ENCODE measurements around the gene CEP63. TPM values are rescaled to one million over a fixed set of nuclear protein-coding genes. Genes with fewer than 3 reads are reported as not detected.

CEP63 gene
- total RNA-seq, 1 donor from 2014 or later, result 34.7 TPM

GRCh38 chr3:134505485-134505884 lies 19.6 kb downstream of the CEP63 start:
- TF ChIP-seq, protein P1, sequence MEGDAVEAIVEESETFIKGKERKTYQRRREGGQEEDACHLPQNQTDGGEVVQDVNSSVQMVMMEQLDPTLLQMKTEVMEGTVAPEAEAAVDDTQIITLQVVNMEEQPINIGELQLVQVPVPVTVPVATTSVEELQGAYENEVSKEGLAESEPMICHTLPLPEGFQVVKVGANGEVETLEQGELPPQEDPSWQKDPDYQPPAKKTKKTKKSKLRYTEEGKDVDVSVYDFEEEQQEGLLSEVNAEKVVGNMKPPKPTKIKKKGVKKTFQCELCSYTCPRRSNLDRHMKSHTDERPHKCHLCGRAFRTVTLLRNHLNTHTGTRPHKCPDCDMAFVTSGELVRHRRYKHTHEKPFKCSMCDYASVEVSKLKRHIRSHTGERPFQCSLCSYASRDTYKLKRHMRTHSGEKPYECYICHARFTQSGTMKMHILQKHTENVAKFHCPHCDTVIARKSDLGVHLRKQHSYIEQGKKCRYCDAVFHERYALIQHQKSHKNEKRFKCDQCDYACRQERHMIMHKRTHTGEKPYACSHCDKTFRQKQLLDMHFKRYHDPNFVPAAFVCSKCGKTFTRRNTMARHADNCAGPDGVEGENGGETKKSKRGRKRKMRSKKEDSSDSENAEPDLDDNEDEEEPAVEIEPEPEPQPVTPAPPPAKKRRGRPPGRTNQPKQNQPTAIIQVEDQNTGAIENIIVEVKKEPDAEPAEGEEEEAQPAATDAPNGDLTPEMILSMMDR (IDR thresholded peaks at IDR 0.05; ENCODE audit: borderline replicate concordance), result no peak
- H3K9me3 ChIP-seq (replicated peaks), result peaks cover 33% of the 10 kb centered on the region
- H3K36me3 ChIP-seq, result peaks cover 20% of the 10 kb centered on the region
- H3K27me3 ChIP-seq (ENCODE audit: low read depth), result no peaks in the 10 kb centered on the region
- intact Hi-C loops (cut with micrococcal nuclease), result no loop called here
- no peaks in the 10 kb centered on the region for H3K4me1 ChIP-seq
- DNase-seq, result no peak
- H3K27ac ChIP-seq (replicated peaks), result no peak overlapping the region
- H3K4me3 ChIP-seq, result no peak overlapping the region

- H3K27ac ChIP-seq (replicated peaks), result no peak overlapping the region
- peaks cover 25% of the 10 kb centered on the region for H3K36me3 ChIP-seq
- no peak for DNase-seq
- H3K4me1 ChIP-seq, result no peaks in the 10 kb centered on the region
- intact Hi-C loops (cut with micrococcal nuclease), result no loop called here
- no peak overlapping the region for H3K4me3 ChIP-seq
- TF ChIP-seq, protein P1 (IDR thresholded peaks at IDR 0.05; ENCODE audit: borderline replicate concordance), result no peak
- H3K9me3 ChIP-seq (replicated peaks), result no peaks in the 10 kb centered on the region
- H3K27me3 ChIP-seq (ENCODE audit: low read depth), result no peaks in the 10 kb centered on the region
Observed at GRCh38 chr3:134511500-134511899, 25.6 kb downstream of the CEP63 start.

DNA sequence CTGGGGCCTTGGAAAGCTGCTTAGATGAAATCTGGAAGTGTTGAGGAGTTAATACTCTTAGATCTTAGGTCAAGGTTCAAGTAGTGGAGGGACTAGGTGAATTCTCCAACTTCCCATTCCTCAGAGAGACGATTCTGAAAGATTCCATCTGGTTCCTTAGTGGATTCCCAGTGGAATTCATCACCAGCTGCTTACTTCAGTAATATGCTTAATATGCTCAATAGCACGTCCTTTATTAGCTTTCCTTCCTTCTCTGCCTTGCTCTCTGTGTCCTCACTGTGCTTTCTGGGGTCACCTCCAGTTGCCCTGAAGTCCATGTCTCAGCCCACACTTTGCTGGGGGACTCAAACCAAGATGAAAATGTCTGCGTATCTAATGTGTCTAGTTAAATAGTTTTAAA lies 31.0 kb downstream of the CEP63 start:
- intact Hi-C loops (cut with micrococcal nuclease), result no loop called here
- H3K36me3 ChIP-seq, result peaks cover 1% of the 10 kb centered on the region
- no peaks in the 10 kb centered on the region for H3K27me3 ChIP-seq (ENCODE audit: low read depth)
- peak overlapping the region; percentile 53 for H3K27ac ChIP-seq (replicated peaks)
- TF ChIP-seq, protein P1 (IDR thresholded peaks at IDR 0.05; ENCODE audit: borderline replicate concordance), result no peak
- H3K4me3 ChIP-seq, result no peak overlapping the region
- no peak for DNase-seq
- H3K9me3 ChIP-seq (replicated peaks), result peaks cover 12% of the 10 kb centered on the region
- H3K4me1 ChIP-seq, result peaks cover 10% of the 10 kb centered on the region

- no peaks in the 10 kb centered on the region for H3K27me3 ChIP-seq (ENCODE audit: low read depth)
- TF ChIP-seq, protein P1 (IDR thresholded peaks at IDR 0.05; ENCODE audit: borderline replicate concordance), result no peak
- no peaks in the 10 kb centered on the region for H3K36me3 ChIP-seq
- peaks cover 10% of the 10 kb centered on the region for H3K4me1 ChIP-seq
- intact Hi-C loops (cut with micrococcal nuclease), result no loop called here
- H3K4me3 ChIP-seq, result no peak overlapping the region
- no peak for DNase-seq
- H3K27ac ChIP-seq (replicated peaks), result peak overlapping the region; percentile 53
- peaks cover 17% of the 10 kb centered on the region for H3K9me3 ChIP-seq (replicated peaks)
Observed at GRCh38 chr3:134517791-134518190, 31.9 kb downstream of the CEP63 start.

- no peak for DNase-seq
- intact Hi-C loops (cut with micrococcal nuclease), result no loop called here
- Histone ChIP-seq H3K27me3 (ENCODE audit: low read depth) (no peaks in the 10 kb centered on the region), H3K36me3 (peaks cover 25% of the 10 kb centered on the region), H3K4me3 (no peak overlapping the region), H3K9me3 (replicated peaks) (peaks cover 55% of the 10 kb centered on the region), H3K4me1 (peaks cover 9% of the 10 kb centered on the region), H3K27ac (replicated peaks) (no peak overlapping the region)
- TF ChIP-seq, protein P1 (IDR thresholded peaks at IDR 0.05; ENCODE audit: borderline replicate concordance), result no peak
Observed at GRCh38 chr3:134522541-134522940, 36.7 kb downstream of the CEP63 start.

DNA sequence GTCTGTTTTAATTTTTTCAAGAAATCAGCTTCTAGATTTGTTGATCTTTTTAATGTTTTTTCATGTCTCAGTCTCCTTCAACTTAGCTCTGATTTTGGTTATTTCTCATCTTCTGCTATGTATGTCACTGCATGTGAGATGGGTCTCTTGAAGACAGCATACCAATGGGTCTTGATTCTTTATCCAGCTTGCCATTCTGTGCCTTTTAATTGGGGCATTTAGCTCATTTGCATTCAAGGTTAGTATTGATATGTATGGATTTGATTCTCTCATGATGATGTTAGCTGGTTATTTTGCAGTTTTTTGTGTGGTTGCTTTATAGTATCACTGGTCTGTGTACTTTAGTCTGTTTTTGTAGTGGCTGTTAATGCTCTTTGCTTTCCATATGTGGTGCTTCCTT lies 39.4 kb downstream of the CEP63 start:
- Histone ChIP-seq H3K27me3 (ENCODE audit: low read depth) (no peaks in the 10 kb centered on the region), H3K4me1 (peaks cover 15% of the 10 kb centered on the region), H3K27ac (replicated peaks) (no peak overlapping the region), H3K36me3 (peaks cover 25% of the 10 kb centered on the region), H3K4me3 (no peak overlapping the region), H3K9me3 (replicated peaks) (peaks cover 46% of the 10 kb centered on the region)
- intact Hi-C loops (cut with micrococcal nuclease), result no loop called here
- TF ChIP-seq, protein P1 (IDR thresholded peaks at IDR 0.05; ENCODE audit: borderline replicate concordance), result no peak
- DNase-seq, result no peak

Measured in left ventricle myocardium inferior (tissue), 1 donor.